Erythroblast (primary cell): ENCODE measurements around the gene SMIM30.

Experiments
- GATA1 ChIP-seq: IDR thresholded peaks from 2 replicates; pipeline ENCODE4 v1.6.1; 2011; ENCODE audit warnings: low read depth, mild to moderate bottlenecking, control low read depth, low read length, moderate library complexity
- POLR2A ChIP-seq: IDR thresholded peaks from 2 replicates; pipeline ENCODE4 v1.6.1; 2011; ENCODE audit warnings: mild to moderate bottlenecking, low read length

- no peak for TF ChIP-seq POLR2A
- no peak for TF ChIP-seq GATA1
Measured at GRCh38 chr7:113086431-113086888, 31.9 kb downstream of the SMIM30 start, which contains the start of gene GPR85.
